ENCODE data around the gene KSR2.

Gene KSR2

GRCh38 chr12:117518594-117519270 lies 450.1 kb downstream of the KSR2 start:
- no peak for DNase-seq

- no peak for DNase-seq
Observed at GRCh38 chr12:117517219-117517739, 451.5 kb downstream of the KSR2 start.

GRCh38 chr12:117516034-117516433 lies 452.8 kb downstream of the KSR2 start:
- no peak for DNase-seq

- DNase-seq, result peak; percentile 5
Observed at GRCh38 chr12:117514016-117514415, 454.8 kb downstream of the KSR2 start.

- DNase-seq, result no peak
Observed at GRCh38 chr12:117513353-117513752, 455.4 kb downstream of the KSR2 start.

- DNase-seq, result no peak
Observed at GRCh38 chr12:117508468-117508867, 460.3 kb downstream of the KSR2 start.

- DNase-seq, result no peak
Observed at GRCh38 chr12:117507548-117507947, 461.2 kb downstream of the KSR2 start.

- DNase-seq, result no peak
Observed at GRCh38 chr12:117506333-117506732, 462.5 kb downstream of the KSR2 start.

GRCh38 chr12:117502633-117503032 lies 466.2 kb downstream of the KSR2 start:
- DNase-seq, result no peak

- no peak for DNase-seq
Observed at GRCh38 chr12:117502233-117502632, 466.6 kb downstream of the KSR2 start.

GRCh38 chr12:117501076-117501869 lies 467.5 kb downstream of the KSR2 start:
- no peak for DNase-seq

GRCh38 chr12:117499759-117500485 lies 468.9 kb downstream of the KSR2 start:
- DNase-seq, result no peak

GRCh38 chr12:117498880-117499279 lies 469.9 kb downstream of the KSR2 start:
- no peak for DNase-seq

GRCh38 chr12:117498256-117498655 lies 470.5 kb downstream of the KSR2 start:
- DNase-seq, result no peak

GRCh38 chr12:117497407-117497806 lies 471.4 kb downstream of the KSR2 start:
- no peak for DNase-seq

- DNase-seq, result no peak
Observed at GRCh38 chr12:117494833-117495655, 473.7 kb downstream of the KSR2 start.

- no peak for DNase-seq
Observed at GRCh38 chr12:117491711-117492110, 477.1 kb downstream of the KSR2 start.

GRCh38 chr12:117490130-117490529 lies 478.7 kb downstream of the KSR2 start:
- DNase-seq, result no peak

GRCh38 chr12:117489671-117490070 lies 479.1 kb downstream of the KSR2 start:
- DNase-seq, result no peak

- DNase-seq, result no peak
Observed at GRCh38 chr12:117486840-117487659, 481.7 kb downstream of the KSR2 start.

- DNase-seq, result no peak
Observed at GRCh38 chr12:117485984-117486839, 482.6 kb downstream of the KSR2 start.

All from NCI-H446 treated with DMSO at 0.1 percent for 48 hours (cell line).